IMR-90 (cell line): ENCODE results near the gene NMRK2. TPM values are rescaled to one million over a fixed set of nuclear protein-coding genes. Genes with fewer than 3 reads are reported as not detected.
A peak's percentile ranks its signal among the peaks of the same experiment; 100 is the strongest.

Source experiments
- ATAC-seq: fragments of 200-7000 bp; cut with Tn5 transposase; 2 replicates; pipeline ENCODE4 v1.9.1; 2020; ENCODE audit warnings: low read depth, mild to moderate bottlenecking, moderate library complexity
- BruUV-seq: library from RNA; stranded (reverse); fragments of 400-500 nt; replicated peaks from 2 replicates; lab custom pipeline; 2021; lab: Mats Ljungman, UMichigan
- CTCF ChIA-PET: fragments of 300-600 bp; formaldehyde crosslinking; extraction: SDS; loops from one replicate; lab custom pipeline; 2021; ENCODE audit warnings: antibody characterized with exemption; lab: Yijun Ruan, JAX
- POLR2A ChIA-PET: fragments of 300-600 bp; sonication (Branson Sonifier 250); formaldehyde crosslinking; loops from one replicate; lab custom pipeline; 2022; ENCODE audit warnings: antibody characterized with exemption; ENCODE audit not compliant: unreplicated experiment; lab: Charles Lee
- DNase-seq: peaks from one replicate; pipeline ENCODE4 v3.0.0; 2013
- H2AFZ ChIP-seq: replicated peaks from 2 replicates; pipeline ENCODE3; 2013; ENCODE audit warnings: low read length, mild to moderate bottlenecking; ENCODE audit not compliant: poor library complexity
- H2AK5ac ChIP-seq: 2 replicates; pipeline ENCODE4 v1.6.1; 2013; ENCODE audit warnings: low read depth, low read length, inconsistent platforms
- H2AK9ac ChIP-seq: replicated peaks from 2 replicates; pipeline ENCODE3; 2013; ENCODE audit warnings: mild to moderate bottlenecking, low read depth, low read length, moderate library complexity; ENCODE audit not compliant: poor library complexity
- H2BK120ac ChIP-seq: 2 replicates; pipeline ENCODE4 v1.6.1; 2013; ENCODE audit warnings: low read depth, low read length, inconsistent platforms
- H2BK15ac ChIP-seq: 3 replicates; pipeline ENCODE4 v1.6.1; 2013; ENCODE audit warnings: low read depth, low read length, inconsistent platforms
- H2BK20ac ChIP-seq: 2 replicates; pipeline ENCODE4 v1.6.1; 2013; ENCODE audit warnings: low read depth, mild to moderate bottlenecking, inconsistent platforms, low read length, moderate library complexity
- H2BK5ac ChIP-seq: 2 replicates; pipeline ENCODE4 v1.6.1; 2013; ENCODE audit warnings: mild to moderate bottlenecking, low read depth, low read length, inconsistent platforms; ENCODE audit not compliant: poor library complexity, severe bottlenecking
- H3K14ac ChIP-seq: replicated peaks from 2 replicates; pipeline ENCODE4 v1.6.1; 2013; ENCODE audit warnings: low read depth, low read length, inconsistent platforms
- H3K18ac ChIP-seq: 2 replicates; pipeline ENCODE4 v1.6.1; 2013; ENCODE audit warnings: low read depth, low read length, control low read depth
- H3K23ac ChIP-seq: 2 replicates; pipeline ENCODE4 v1.6.1; 2013; ENCODE audit warnings: low read depth, low read length, inconsistent platforms
- H3K27ac ChIP-seq: 2 replicates; pipeline ENCODE4 v1.5.1; 2013; ENCODE audit warnings: mild to moderate bottlenecking, control low read depth, low read length; ENCODE audit not compliant: insufficient read depth
- H3K27me3 ChIP-seq: 2 replicates; pipeline ENCODE4 v1.6.1; 2013; ENCODE audit warnings: low read length; ENCODE audit not compliant: control insufficient read depth, insufficient read depth
- H3K36me3 ChIP-seq: 2 replicates; pipeline ENCODE4 v1.6.1; 2013; ENCODE audit warnings: low read length, mixed read lengths; ENCODE audit not compliant: control insufficient read depth, insufficient read depth
- H3K4ac ChIP-seq: 2 replicates; pipeline ENCODE4 v1.6.1; 2013; ENCODE audit warnings: low read depth, low read length, inconsistent platforms
- H3K4me1 ChIP-seq: 2 replicates; pipeline ENCODE4 v1.6.1; 2013; ENCODE audit warnings: low read length, mixed read lengths; ENCODE audit not compliant: control insufficient read depth, insufficient read depth
- H3K4me2 ChIP-seq: 2 replicates; pipeline ENCODE4 v1.6.1; 2013; ENCODE audit warnings: low read depth, mild to moderate bottlenecking, control low read depth, low read length, moderate library complexity
- H3K4me3 ChIP-seq: 2 replicates; pipeline ENCODE4 v1.5.1; 2013; ENCODE audit warnings: low read depth, mild to moderate bottlenecking, control low read depth, low read length, moderate library complexity; ENCODE audit not compliant: insufficient read depth
- H3K56ac ChIP-seq: 2 replicates; pipeline ENCODE4 v1.6.1; 2013; ENCODE audit warnings: low read length, inconsistent platforms; ENCODE audit not compliant: insufficient read depth; ENCODE audit errors: extremely low read depth
- H3K79me1 ChIP-seq, 2 experiments: 2 replicates each; pipeline ENCODE4 v1.6.1; 2013; ENCODE audit warnings: low read length in 2 of 2, inconsistent platforms in 1 of 2, low read depth in 1 of 2
- H3K9ac ChIP-seq: 2 replicates; pipeline ENCODE4 v1.6.1; 2013; ENCODE audit warnings: low read depth, low read length, control low read depth
- H3K9me1 ChIP-seq: 2 replicates; pipeline ENCODE4 v1.6.1; 2013; ENCODE audit warnings: low read length, inconsistent platforms; ENCODE audit not compliant: insufficient read depth
- H3K9me3 ChIP-seq: 2 replicates; pipeline ENCODE4 v1.6.1; 2013; ENCODE audit warnings: low read length; ENCODE audit not compliant: control insufficient read depth, insufficient read depth
- H4K20me1 ChIP-seq: 2 replicates; pipeline ENCODE4 v1.6.1; 2013; ENCODE audit warnings: low read length, inconsistent platforms; ENCODE audit not compliant: insufficient read depth
- H4K5ac ChIP-seq: 2 replicates; pipeline ENCODE4 v1.6.1; 2013; ENCODE audit warnings: mild to moderate bottlenecking, low read depth, low read length, control low read depth
- H4K8ac ChIP-seq, 2 experiments: 2 replicates each; pipeline ENCODE4 v1.6.1; 2013; ENCODE audit warnings: low read depth in 2 of 2, low read length in 2 of 2, control low read depth in 1 of 2, inconsistent platforms in 1 of 2
- H4K91ac ChIP-seq: 2 replicates; pipeline ENCODE4 v1.6.1; 2013; ENCODE audit warnings: low read depth, low read length, inconsistent platforms; ENCODE audit not compliant: insufficient read depth
- BHLHE40 ChIP-seq: fragments of 150-350 bp; IDR thresholded peaks from 2 replicates; pipeline ENCODE4 v1.6.1; 2016; ENCODE audit warnings: mild to moderate bottlenecking, low read depth, low read length
- CEBPB ChIP-seq: IDR thresholded peaks from 2 replicates; pipeline ENCODE4 v1.6.1; 2012; ENCODE audit warnings: low read depth, low read length, improper control_type of control experiment
- CHD1 ChIP-seq: IDR thresholded peaks from 2 replicates; pipeline ENCODE4 v1.6.1; 2012; ENCODE audit warnings: low read depth, low read length, improper control_type of control experiment
- MAFK ChIP-seq: IDR thresholded peaks from 2 replicates; pipeline ENCODE4 v1.6.1; 2012; ENCODE audit warnings: low read depth, low read length, improper control_type of control experiment
- MAZ ChIP-seq: IDR thresholded peaks from 2 replicates; pipeline ENCODE4 v1.6.1; 2012; ENCODE audit warnings: low read depth, mild to moderate bottlenecking, low read length, improper control_type of control experiment, moderate library complexity, borderline replicate concordance
- MXI1 ChIP-seq: IDR thresholded peaks from 2 replicates; pipeline ENCODE4 v1.6.1; 2012; ENCODE audit warnings: low read depth, mild to moderate bottlenecking, low read length, moderate library complexity, borderline replicate concordance
- NFE2L2 ChIP-seq: fragments of 150-350 bp; IDR thresholded peaks from 2 replicates; pipeline ENCODE4 v1.6.1; 2016; ENCODE audit warnings: low read depth, mild to moderate bottlenecking, low read length
- POLR2A ChIP-seq: IDR thresholded peaks from 2 replicates; pipeline ENCODE4 v1.6.1; 2012; ENCODE audit warnings: mild to moderate bottlenecking, low read depth, low read length
- RCOR1 ChIP-seq: IDR thresholded peaks from 2 replicates; pipeline ENCODE4 v1.6.1; 2012; ENCODE audit warnings: mild to moderate bottlenecking, low read length, improper control_type of control experiment; ENCODE audit not compliant: insufficient replicate concordance
- RFX5 ChIP-seq: IDR thresholded peaks from 2 replicates; pipeline ENCODE4 v1.8.0; 2012; ENCODE audit warnings: low read depth, mild to moderate bottlenecking, low read length, moderate library complexity
- SMC3 ChIP-seq: fragments of 150-350 bp; IDR thresholded peaks from 2 replicates; pipeline ENCODE4 v1.6.1; 2016; ENCODE audit warnings: low read depth, mild to moderate bottlenecking, antibody characterized with exemption, low read length, moderate library complexity
- WGBS, 2 experiments: methylation state at CpG; one replicate each; pipeline versions ENCODE4 v1.1.5 to v1.1.7; 2013; ENCODE audit warnings: missing lambda C conversion rate in 2 of 2; ENCODE audit not compliant: insufficient read length in 1 of 2; ENCODE audit errors: extremely low coverage in 2 of 2; 5-methylcytosine and 5-hydroxymethylcytosine counted together
- dilution Hi-C: fragments of 300-500 bp; cut with HindIII; formaldehyde crosslinking; loops from one replicate; pipeline ENCODE4 v1.14.3; 2018; ENCODE audit warnings: low sequenced_read_pairs; ENCODE audit not compliant: unreplicated experiment
- in situ Hi-C: fragments of 300-500 bp; cut with MboI; formaldehyde crosslinking; loops from 3 replicates; pipeline ENCODE4 v1.14.3; 2019; ENCODE audit warnings: low sequenced_read_pairs, inconsistent platforms, mixed read lengths
- intact Hi-C: fragments of 100-400 bp; cut with micrococcal nuclease; formaldehyde crosslinking; loops from 2 replicates; pipeline ENCODE4 v1.10.0; 2022
- polyA plus RNA-seq, 3 experiments: library from polyadenylated mRNA; depleted of rRNA; stranded (reverse); fragments of >200 nt; gene quantifications; 2 replicates each; pipeline ENCODE4 v1.2.3, GENCODE V29; 2012; ENCODE audit warnings: low replicate concordance in 1 of 3
- total RNA-seq: library from RNA; depleted of rRNA; stranded (reverse); fragments of >200 nt; gene quantifications from 2 replicates; pipeline ENCODE4 v1.2.3, GENCODE V29; 2012
- TF ChIP-seq, protein P1 (sequence below): conservative IDR thresholded peaks from 2 replicates; pipeline ENCODE4 v1.5.1; 2012; ENCODE audit warnings: mild to moderate bottlenecking, low read depth, low read length, improper control_type of control experiment
- TF ChIP-seq, protein P2 (sequence below): fragments of 150-350 bp; IDR thresholded peaks from 2 replicates; pipeline ENCODE4 v1.6.1; 2017; ENCODE audit warnings: mild to moderate bottlenecking, antibody characterized with exemption, low read length, low read depth

The NMRK2 gene
- total and polyA plus RNA-seq, 2 of the 4 experiments (the other 2 are of a cell fraction) = not detected

DNA sequence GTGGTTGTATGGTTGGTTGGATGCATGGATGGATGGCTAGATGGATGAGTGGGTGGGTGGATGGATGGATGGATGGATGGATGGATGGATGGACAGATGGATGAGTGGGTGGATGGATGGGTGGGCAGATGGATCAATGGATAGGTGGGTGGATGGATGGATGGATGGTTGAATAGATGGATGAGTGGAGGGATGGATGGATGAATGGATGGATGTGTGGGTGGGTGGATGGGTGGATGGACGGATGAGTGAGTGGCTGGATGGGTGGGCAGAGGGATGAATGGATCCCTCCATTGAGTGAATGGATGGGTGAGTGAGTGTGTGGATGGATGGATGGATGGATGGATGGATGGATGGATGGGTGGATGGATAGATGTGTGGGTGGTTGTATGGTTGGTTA, 9.0 kb upstream of the NMRK2 start:
- Histone ChIP-seq H3K27ac (no peak overlapping the region), H4K8ac (no peak overlapping the region), H3K4me1 (no peaks in the 10 kb centered on the region), H2AK5ac (no peak overlapping the region), H4K91ac (no peak overlapping the region), H3K4me3 (no peak overlapping the region), H3K18ac (no peak overlapping the region), H3K4ac (no peak overlapping the region), H3K79me1 (no peaks in the 10 kb centered on the region), H2BK120ac (no peak overlapping the region), H2BK15ac (no peak overlapping the region), H2BK5ac (peak overlapping the region; percentile 26), H3K36me3 (no peaks in the 10 kb centered on the region), H3K23ac (no peak overlapping the region), H2AK9ac (no peak overlapping the region), H3K9me1 (no peaks in the 10 kb centered on the region), H2BK20ac (no peak overlapping the region), H3K4me2 (no peak overlapping the region), H3K14ac (no peak overlapping the region), H3K56ac (no peak overlapping the region), H3K9me3 (peaks cover 5% of the 10 kb centered on the region; the same call in 1 of the 2 replicates), H4K5ac (no peak overlapping the region), H3K27me3 (peaks cover 7% of the 10 kb centered on the region), H3K9ac (no peak overlapping the region), H2AFZ (no peak overlapping the region), H4K20me1 (no peaks in the 10 kb centered on the region; the same call in 1 of the 2 replicates)
- 29% methylated on average over 1 of the region's 1 CpG; no CpG with 5 or more reads in 1 of the 2 experiments for WGBS, 2 experiments
- dilution Hi-C loops = no loop called here
- in situ Hi-C loops = no loop called here
- BruUV-seq = no TSS peak
- ChIA-PET POLR2A (no interaction called here), CTCF (no interaction called here)
- intact Hi-C loops = no loop called here
- TF ChIP-seq, protein P1, sequence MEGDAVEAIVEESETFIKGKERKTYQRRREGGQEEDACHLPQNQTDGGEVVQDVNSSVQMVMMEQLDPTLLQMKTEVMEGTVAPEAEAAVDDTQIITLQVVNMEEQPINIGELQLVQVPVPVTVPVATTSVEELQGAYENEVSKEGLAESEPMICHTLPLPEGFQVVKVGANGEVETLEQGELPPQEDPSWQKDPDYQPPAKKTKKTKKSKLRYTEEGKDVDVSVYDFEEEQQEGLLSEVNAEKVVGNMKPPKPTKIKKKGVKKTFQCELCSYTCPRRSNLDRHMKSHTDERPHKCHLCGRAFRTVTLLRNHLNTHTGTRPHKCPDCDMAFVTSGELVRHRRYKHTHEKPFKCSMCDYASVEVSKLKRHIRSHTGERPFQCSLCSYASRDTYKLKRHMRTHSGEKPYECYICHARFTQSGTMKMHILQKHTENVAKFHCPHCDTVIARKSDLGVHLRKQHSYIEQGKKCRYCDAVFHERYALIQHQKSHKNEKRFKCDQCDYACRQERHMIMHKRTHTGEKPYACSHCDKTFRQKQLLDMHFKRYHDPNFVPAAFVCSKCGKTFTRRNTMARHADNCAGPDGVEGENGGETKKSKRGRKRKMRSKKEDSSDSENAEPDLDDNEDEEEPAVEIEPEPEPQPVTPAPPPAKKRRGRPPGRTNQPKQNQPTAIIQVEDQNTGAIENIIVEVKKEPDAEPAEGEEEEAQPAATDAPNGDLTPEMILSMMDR = no peak
- TF ChIP-seq RCOR1 (no peak), SMC3 (no peak), MXI1 (no peak), POLR2A (no peak), NFE2L2 (no peak), RFX5 (no peak), MAFK (no peak), MAZ (no peak), CHD1 (no peak), CEBPB (no peak), BHLHE40 (no peak)
- TF ChIP-seq, protein P2, sequence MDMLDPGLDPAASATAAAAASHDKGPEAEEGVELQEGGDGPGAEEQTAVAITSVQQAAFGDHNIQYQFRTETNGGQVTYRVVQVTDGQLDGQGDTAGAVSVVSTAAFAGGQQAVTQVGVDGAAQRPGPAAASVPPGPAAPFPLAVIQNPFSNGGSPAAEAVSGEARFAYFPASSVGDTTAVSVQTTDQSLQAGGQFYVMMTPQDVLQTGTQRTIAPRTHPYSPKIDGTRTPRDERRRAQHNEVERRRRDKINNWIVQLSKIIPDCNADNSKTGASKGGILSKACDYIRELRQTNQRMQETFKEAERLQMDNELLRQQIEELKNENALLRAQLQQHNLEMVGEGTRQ = no peak
- ATAC-seq (no peak), DNase-seq (no peak)
